Measurements from ENCODE around the gene PKLR.
"Not testable (repeated sequence)": the region's sequence is repeated elsewhere in the genome, so short reads cannot be mapped to it uniquely, and the experiment has no call there.

PKLR gene

GRCh38 chr1:155318082-155318481, 16.8 kb upstream of the PKLR start:
- no peak for DNase-seq (ENCODE audit: low spot score)

GRCh38 chr1:155316922-155317321, 15.7 kb upstream of the PKLR start:
- DNase-seq (ENCODE audit: low spot score), result no peak

- DNase-seq (ENCODE audit: low spot score), result no peak
Observed at GRCh38 chr1:155313261-155313660, 12.0 kb upstream of the PKLR start.

- no peak for DNase-seq (ENCODE audit: low spot score)
Observed at GRCh38 chr1:155309423-155310021, 8.3 kb upstream of the PKLR start.

GRCh38 chr1:155308493-155309422, 7.5 kb upstream of the PKLR start, which contains the start of gene FDPS:
Gene FDPS, plus strand, starts transcription at chr1:155308866. Its CDS starts 924 bp downstream, at chr1:155309790.
- peak; percentile 97 for DNase-seq (ENCODE audit: low spot score)

GRCh38 chr1:155307247-155307740, 6.1 kb upstream of the PKLR start:
- DNase-seq (ENCODE audit: low spot score), result no peak

GRCh38 chr1:155305881-155306391, 4.7 kb upstream of the PKLR start:
- DNase-seq (ENCODE audit: low spot score), result no peak

GRCh38 chr1:155304558-155305063, 3.4 kb upstream of the PKLR start:
- no peak for DNase-seq (ENCODE audit: low spot score)

GRCh38 chr1:155300553-155301329, 497 bp downstream of the PKLR start:
- no peak for DNase-seq (ENCODE audit: low spot score)

- DNase-seq (ENCODE audit: low spot score), result no peak
Observed at GRCh38 chr1:155300024-155300423, 1.2 kb downstream of the PKLR start.

GRCh38 chr1:155297384-155297783, 3.9 kb downstream of the PKLR start:
- no peak for DNase-seq (ENCODE audit: low spot score)

GRCh38 chr1:155296661-155297060, 4.6 kb downstream of the PKLR start:
- DNase-seq (ENCODE audit: low spot score), result no peak

GRCh38 chr1:155295942-155296267, 5.3 kb downstream of the PKLR start:
- DNase-seq (ENCODE audit: low spot score), result no peak

GRCh38 chr1:155295183-155295941, 5.9 kb downstream of the PKLR start:
- no peak for DNase-seq (ENCODE audit: low spot score)

GRCh38 chr1:155294520-155295182, 6.6 kb downstream of the PKLR start:
- no peak for DNase-seq (ENCODE audit: low spot score)

- no peak for DNase-seq (ENCODE audit: low spot score)
Observed at GRCh38 chr1:155293086-155293749, 8.0 kb downstream of the PKLR start.

- DNase-seq (ENCODE audit: low spot score), result not testable (repeated sequence)
Observed at GRCh38 chr1:155291006-155291405, 10.2 kb downstream of the PKLR start.

- no peak for DNase-seq (ENCODE audit: low spot score)
Observed at GRCh38 chr1:155287987-155288543, 13.2 kb downstream of the PKLR start.

- DNase-seq (ENCODE audit: low spot score), result peak; percentile 63
Observed at GRCh38 chr1:155286544-155286943, 14.7 kb downstream of the PKLR start.

GRCh38 chr1:155285631-155286044, 15.6 kb downstream of the PKLR start:
- DNase-seq (ENCODE audit: low spot score), result no peak

All from HuH-7.5 (cell line).